DMS 273 treated with DMSO at 0.1 percent for 48 hours (cell line): ENCODE measurements around the gene TPH2.

Experiments
- DNase-seq: peaks from one replicate; lab custom pipeline; 2025; lab: John Stamatoyannopoulos, UW

The TPH2 gene

GRCh38 chr12:72033991-72034390, 95.3 kb downstream of the TPH2 start:
- no peak for DNase-seq

DNA sequence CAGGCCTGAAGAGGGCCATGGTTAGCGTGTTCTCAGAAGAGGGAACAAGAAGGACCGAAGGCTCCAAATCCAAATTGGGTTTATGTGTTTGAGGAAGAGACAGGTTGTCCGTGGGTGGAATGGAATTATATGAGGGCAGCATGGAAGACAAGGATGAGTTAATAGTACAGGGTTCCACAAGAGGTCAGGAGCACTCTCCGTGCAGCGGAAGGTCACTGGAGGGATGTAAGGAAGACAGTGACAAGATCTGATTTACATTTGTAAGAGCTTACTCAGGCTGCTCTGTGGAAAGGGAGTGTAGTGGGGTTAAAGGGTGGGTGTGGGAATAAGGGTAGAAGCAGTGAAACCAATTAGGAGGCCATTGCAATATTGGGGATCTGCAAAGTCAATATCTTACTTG, 97.0 kb downstream of the TPH2 start:
- DNase-seq: no peak

DNA sequence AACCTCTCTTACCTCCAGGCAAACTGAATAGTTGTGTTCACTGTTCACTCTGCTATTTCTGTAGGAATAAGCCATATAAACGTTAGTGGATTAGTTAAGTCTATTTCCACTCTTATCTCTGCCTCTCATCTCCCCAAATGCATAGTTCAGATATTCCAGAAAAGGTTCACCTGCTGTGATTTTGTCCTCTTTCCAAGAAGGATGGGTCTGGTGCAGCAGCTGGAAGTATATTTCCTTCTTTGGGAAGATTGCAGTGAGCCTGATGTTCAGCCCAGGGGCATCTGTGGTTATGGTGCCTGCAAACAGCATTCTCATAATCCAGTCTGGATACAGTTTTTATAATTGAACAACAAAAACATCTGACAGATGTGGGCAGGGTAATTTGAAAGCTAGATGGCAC, 97.7 kb downstream of the TPH2 start:
- no peak for DNase-seq

DNA sequence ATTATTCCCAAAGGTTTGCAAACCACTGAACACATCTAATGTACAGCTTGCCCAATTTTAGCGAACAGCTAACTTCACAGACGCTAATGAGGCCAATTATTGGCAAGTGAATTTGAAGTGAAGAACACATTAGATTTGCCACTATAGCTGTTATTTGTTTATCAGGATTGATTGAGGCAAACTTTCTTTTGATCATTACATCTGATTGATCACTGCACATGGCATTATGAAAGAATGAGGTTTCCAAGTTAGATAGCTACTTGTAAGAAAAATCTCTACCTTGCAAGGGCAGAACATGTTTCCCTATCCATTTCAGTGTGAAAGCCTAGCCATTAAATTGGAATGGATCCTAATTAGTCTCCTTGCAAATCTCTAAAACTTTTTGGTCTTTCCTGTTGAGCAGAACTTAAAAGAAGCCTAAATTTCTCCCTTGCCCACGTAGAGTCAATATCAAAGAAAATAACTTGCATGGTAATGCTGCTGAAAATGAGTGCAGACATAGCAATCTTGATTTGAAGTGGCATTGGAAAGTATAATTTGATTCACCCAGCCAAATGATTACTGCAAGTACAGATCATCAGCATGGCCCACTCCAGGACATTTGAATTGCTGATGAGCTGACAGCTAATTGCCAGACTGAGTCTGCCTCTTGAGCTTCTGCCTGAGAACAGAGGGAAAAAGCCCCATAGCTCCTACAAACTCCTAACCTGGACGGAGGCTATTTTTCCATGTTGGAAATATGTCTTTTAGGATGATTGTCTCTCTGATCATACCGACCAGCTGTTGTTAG, 98.6 kb downstream of the TPH2 start:
- no peak for DNase-seq

DNA sequence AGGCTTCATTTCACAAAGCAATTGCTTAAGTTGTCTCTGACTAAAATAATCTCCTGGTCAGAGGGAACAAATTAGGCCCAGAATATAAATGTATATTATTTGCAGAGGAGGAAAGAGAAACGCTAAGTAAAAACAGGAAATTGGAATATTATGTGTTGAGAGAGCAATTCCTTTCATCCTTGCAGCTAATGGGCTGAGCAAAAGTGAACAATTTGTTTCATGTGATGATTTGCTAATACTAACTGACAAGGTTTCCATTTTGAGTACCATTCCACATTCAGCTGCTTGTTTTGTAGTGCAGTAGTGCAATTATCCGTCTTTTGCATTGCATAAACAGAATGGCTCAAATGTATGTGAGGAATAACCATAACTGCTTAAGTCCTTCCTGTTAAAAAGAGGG, 103.2 kb downstream of the TPH2 start:
- no peak for DNase-seq

DNA sequence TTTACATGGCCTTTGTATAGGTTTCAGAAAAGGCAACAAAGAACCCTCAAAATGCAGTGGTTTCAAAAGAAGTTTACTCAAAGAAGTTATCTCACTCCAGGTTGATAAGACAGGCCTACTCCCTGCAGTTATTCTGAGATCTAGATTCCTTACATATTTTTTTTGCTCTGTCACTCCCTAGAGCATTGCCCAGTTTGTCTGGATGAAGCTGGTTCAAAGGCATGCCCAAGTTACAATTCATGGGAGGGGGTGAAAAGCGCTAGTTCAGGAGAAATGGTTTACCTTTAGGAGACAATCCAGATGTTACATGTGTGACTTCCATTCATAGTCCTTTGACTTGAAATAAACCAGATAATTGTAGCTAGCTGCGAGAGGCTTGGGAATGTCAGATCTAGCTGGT, 115.0 kb downstream of the TPH2 start:
- no peak for DNase-seq

DNA sequence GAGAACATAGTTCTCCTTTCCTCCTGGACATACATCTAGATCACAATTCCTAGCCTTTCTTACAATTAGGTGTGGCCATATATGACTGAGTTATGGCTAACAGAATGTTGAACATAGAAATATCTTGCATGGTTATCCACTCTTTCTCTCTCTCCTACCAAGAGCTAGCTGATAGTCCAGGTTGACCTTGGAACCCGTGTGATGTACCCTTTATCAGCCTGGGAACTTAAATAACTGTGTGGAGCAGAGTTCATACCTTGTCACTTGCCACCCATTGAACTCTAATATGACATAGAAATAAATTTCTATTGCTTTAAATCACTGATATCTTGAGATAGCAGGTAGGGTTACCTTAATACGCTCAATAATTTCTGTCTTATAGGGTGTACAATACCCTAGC, 115.9 kb downstream of the TPH2 start:
- no peak for DNase-seq

DNA sequence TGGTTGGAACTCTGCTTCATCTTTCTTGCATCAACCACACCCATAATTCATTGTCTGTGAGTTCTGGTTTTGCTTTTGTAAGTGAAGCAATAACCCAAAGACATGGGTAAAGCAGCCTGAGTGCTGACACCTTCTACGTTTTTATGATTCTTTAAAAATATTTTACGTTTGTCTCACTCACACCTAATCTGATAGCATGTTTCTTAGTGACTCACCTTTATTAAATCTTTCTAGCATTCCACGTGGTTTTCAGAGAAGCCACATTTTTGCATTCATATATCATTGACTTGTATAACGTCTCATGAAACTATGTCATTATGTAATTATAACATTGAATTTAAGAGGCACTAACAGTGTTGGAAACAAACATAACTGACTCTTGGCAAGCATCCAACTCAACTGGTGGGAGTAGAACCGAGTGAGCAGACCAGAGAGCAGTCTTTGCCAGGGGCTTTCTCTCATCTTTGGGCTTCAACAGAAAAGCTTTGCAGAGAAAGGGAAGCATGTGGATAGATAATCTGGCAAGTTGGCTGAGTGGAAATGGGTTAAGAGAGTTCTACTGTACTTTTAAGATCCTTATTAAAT, 118.8 kb downstream of the TPH2 start:
- no peak for DNase-seq

- no peak for DNase-seq
These were observed 124.4 kb downstream of the TPH2 start for GRCh38 chr12:72063073-72063472.

- no peak for DNase-seq
These were observed 132.4 kb downstream of the TPH2 start for GRCh38 chr12:72071030-72071429.

DNA sequence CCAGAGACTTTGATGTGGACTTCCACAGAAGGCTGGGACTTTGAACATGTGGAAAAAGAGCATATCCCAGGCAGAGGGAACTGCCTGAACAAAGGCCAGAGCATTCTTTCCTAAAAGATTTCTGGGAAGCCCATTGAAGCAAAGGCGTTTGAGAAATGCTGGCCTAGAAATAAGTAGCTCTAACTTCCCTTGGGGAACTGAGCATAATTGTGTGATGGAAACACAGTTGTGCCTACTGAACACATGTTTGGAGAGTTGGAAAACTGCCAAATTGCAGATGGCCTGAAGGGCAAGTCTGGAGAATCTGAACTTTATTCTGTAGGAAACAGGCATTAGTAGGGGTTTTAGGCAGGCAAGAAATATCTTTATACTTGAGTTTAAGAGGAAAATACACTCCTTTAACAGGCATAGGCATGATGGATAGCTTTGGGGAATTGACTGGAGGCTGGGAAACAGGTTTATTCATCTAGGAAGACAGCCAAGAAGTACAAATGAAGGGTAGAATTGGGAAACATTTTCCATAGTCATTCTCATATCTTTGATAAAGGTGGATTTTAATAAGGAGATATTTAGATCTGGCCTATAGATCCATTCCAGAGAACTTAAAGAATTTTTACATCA, 134.1 kb downstream of the TPH2 start:
- peak; percentile 1 for DNase-seq

DNA sequence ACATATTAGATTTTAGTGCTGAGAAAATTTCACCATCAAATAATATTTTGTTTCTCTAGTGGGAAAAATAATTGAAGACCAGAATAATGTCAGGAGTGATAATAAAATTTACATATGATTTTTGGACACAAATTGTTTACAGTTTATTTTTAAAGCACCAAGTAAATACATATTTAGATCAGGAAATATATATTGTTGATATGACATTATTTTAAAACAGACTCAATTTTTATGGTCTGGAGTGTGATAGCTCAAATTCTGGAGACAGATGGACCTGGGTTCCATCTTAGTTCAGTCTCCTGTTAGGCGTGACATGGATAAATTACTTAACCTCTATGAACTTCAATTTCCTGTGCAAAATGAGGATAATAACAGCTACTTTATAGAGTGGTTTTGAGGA, 135.4 kb downstream of the TPH2 start:
- no peak for DNase-seq

DNA sequence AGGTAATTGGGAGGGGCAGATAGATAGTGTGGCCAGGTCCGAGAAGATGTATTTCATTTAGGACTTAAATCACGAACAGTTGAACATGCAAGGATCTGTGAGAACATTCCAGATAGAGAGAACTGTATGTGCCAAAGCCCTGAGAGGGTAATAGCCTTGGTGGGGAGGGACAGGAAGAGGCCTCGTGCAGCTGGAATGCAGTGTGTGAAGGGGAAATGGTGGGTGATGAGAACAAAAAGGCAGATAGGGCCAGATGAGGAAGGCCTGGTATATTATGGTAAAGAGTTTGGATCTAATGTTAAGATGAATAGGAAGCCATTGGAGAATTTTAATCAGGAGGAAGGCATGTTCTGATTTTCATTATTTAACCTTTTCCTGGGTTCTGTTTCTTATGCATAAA, 136.3 kb downstream of the TPH2 start:
- no peak for DNase-seq

- no peak for DNase-seq
These were observed 136.8 kb downstream of the TPH2 start for GRCh38 chr12:72075401-72075800.

DNA sequence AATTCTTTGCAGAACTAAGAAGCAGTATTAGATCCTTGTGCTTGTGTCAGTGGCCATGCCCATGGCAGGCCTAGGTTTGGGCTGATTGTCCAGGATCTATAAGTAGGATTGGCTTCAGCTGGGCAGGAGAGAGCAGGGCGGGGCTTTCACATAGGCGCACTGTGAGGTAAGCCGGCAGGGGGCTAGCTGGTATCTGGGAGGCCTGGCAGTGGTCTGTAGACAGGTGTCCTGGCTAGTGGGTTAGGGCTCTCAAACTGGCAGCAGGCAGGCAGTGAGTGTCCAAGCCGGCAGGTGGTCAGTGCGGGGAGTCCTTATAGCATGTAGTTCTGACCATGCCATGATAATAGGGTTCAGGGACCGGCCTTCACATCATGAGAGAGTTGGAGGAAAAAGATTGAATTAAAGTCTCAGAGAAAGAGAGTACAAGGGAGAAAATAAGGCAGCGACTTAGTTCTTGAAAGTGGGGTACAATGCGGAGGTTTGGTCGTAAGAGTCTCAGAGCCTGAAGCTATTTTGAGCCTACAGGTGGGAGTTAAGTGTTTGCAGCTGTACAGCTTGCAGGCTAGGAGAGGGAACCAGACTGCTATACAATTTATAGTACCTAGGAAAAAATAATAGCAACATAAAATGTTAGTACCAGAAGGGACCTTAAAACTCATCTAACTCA, 137.4 kb downstream of the TPH2 start:
- DNase-seq: no peak

DNA sequence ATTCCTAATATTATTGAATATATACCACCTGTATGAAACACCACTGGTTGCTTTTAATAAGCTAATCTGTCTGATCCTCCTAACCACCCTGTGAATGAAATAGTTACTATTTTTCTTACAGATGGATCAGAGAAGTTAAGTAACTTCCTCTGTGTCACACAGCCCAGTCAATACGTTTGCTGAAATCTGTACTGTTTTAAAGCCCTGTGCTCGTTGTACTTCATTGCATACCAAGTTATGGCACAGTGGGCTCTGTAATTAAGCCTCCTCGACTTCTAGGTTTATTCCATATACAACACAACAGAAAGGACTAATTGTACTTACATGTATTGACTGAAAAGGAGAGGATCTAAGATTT, 137.9 kb downstream of the TPH2 start:
- DNase-seq: no peak

- no peak for DNase-seq
These were observed 138.6 kb downstream of the TPH2 start for GRCh38 chr12:72077111-72077820.

GRCh38 chr12:72081777-72082176, 143.1 kb downstream of the TPH2 start:
- no peak for DNase-seq
